H1 (cell line): ENCODE measurements around the gene DHDDS. TPM values are rescaled to one million over a fixed set of nuclear protein-coding genes. Genes with fewer than 3 reads are reported as not detected.

Experiments used
- CTBP2 ChIP-seq: IDR thresholded peaks from 2 replicates; pipeline ENCODE4 v1.7.0; 2011; ENCODE audit warnings: borderline replicate concordance, mild to moderate bottlenecking, moderate library complexity, mixed read lengths, low read length; ENCODE audit not compliant: insufficient read depth, insufficient read length
- RNF2 ChIP-seq: fragments of 200-900, 300-1000 bp; sonication (generic); IDR thresholded peaks from 2 replicates; pipeline ENCODE4 v1.7.1; 2016; ENCODE audit warnings: borderline replicate concordance, low read depth, mild to moderate bottlenecking, antibody characterized with exemption, low read length; ENCODE audit not compliant: poor library complexity, severe bottlenecking; ENCODE audit errors: missing control alignments
- polyA plus RNA-seq, 7 experiments: library from polyadenylated mRNA; depleted of rRNA in 3 of 7; stranded (reverse) in 5 of 7; unstranded in 2 of 7; fragments of >200 nt in 5 of 7; fragments of 200-250 nt in 2 of 7; gene quantifications; 1 replicate in 5 of 7; 2 replicates in 1 of 7; 4 replicates in 1 of 7; pipeline versions ENCODE4 v1.2.1 to v1.2.3, GENCODE V29; 2011 to 2013; ENCODE audit warnings: missing spikeins in 2 of 7, mixed read lengths in 2 of 7
- total RNA-seq: library from RNA; stranded (reverse); fragmentation: NEBNext Ultra II Directional; extraction: Animal tissue kit (Norgen Biotek cat#: 25700); gene quantifications from 2 replicates; pipeline ENCODE4 v1.2.1, GENCODE V29; 2021

DHDDS gene
- total and polyA plus RNA-seq, 2 of the 8 experiments (the other 6 are each of a cell fraction or from before 2014, with no cell fraction given), result 28.3 to 44.6 TPM

GRCh38 chr1:26452459-26453183 lies 20.5 kb downstream of the DHDDS start (continued):
- TF ChIP-seq RNF2, result no peak
- TF ChIP-seq CTBP2, result no peak
